NCI-H146 (cell line): ENCODE results near the gene DPF1.
"Not testable (repeated sequence)": the region's sequence is repeated elsewhere in the genome, so short reads cannot be mapped to it uniquely, and the experiment has no call there.

Experiments used
- DNase-seq: peaks from one replicate; lab custom pipeline; 2025; lab: John Stamatoyannopoulos, UW

The DPF1 gene

GRCh38 chr19:38224014-38224862 lies at the start of gene DPF1:
TSS of gene DPF1 (minus strand) at chr19:38224222. CDS start at chr19:38224142, 80 bp downstream.
- DNase-seq = peak; percentile 91

GRCh38 chr19:38273499-38273898 lies 49.5 kb upstream of the DPF1 start:
- no peak for DNase-seq

GRCh38 chr19:38270587-38271167 lies 46.7 kb upstream of the DPF1 start:
- DNase-seq = peak; percentile 93

- no peak for DNase-seq
Observed at GRCh38 chr19:38268539-38268938, 44.5 kb upstream of the DPF1 start.

GRCh38 chr19:38267761-38268483 lies 43.9 kb upstream of the DPF1 start:
- DNase-seq = no peak

- no peak for DNase-seq
Observed at GRCh38 chr19:38266981-38267597, 43.1 kb upstream of the DPF1 start.

GRCh38 chr19:38265921-38266429 lies 42.0 kb upstream of the DPF1 start:
- DNase-seq = no peak

- peak; percentile 35 for DNase-seq
Observed at GRCh38 chr19:38265213-38265861, 41.3 kb upstream of the DPF1 start.

GRCh38 chr19:38264486-38265212 lies 40.6 kb upstream of the DPF1 start, which contains the start of gene SPINT2:
TSS of gene SPINT2 (plus strand) at chr19:38264573. CDS start at chr19:38264893, 320 bp downstream.
- DNase-seq = peak; percentile 97

GRCh38 chr19:38263689-38264485 lies 39.9 kb upstream of the DPF1 start:
- peak; percentile 98 for DNase-seq

GRCh38 chr19:38262585-38263268 lies 38.7 kb upstream of the DPF1 start:
- DNase-seq = no peak

GRCh38 chr19:38261942-38262341 lies 37.9 kb upstream of the DPF1 start:
- not testable (repeated sequence) for DNase-seq

- DNase-seq = peak; percentile 28
Observed at GRCh38 chr19:38255383-38256014, 31.5 kb upstream of the DPF1 start.

GRCh38 chr19:38253788-38254187 lies 29.8 kb upstream of the DPF1 start:
- DNase-seq = no peak

- no peak for DNase-seq
Observed at GRCh38 chr19:38252941-38253691, 29.1 kb upstream of the DPF1 start.

GRCh38 chr19:38252385-38252784 lies 28.4 kb upstream of the DPF1 start:
- DNase-seq = no peak

GRCh38 chr19:38251564-38252051 lies 27.6 kb upstream of the DPF1 start:
- DNase-seq = no peak
